ENCODE measurements around the gene EEF2K.

EEF2K gene

DNA sequence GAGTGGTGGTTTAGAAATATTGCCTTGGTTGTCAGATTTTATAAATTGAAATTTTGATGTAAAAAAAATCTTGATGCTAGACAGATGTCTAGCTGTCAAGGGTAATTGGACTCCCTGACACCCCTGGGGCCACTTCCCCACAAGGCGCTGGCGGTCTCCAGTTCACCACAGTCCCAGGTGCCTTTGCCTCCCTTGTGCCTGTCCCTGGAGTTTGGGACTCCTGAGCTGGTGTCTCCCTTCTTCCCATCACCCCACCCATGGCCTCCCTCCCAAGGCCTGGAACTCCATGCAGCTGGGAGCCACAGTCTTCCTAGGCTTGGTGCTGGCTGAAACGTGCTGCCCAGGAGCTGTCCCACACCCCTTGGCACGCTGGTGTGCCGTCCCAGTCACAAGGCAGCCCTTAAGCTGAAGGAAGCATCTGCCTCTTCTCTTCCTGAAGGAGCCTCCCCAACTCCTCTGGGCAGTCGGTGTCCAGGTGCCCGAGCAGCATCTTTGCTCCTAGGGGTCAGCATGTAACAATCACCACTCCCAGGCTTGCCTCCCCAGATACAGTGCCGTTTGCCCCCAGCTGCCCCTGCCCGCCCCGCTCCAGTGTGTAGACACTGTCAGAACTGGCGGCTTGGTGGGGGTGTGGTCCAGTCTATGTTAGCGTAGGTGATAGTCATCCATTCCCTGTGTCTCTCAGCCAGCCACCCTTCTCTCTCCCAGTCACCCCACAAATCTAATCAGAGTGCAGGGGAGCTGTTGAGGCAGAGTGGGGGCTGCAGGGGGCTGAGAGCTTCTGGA lies 117.3 kb downstream of the EEF2K start:
- no peak for DNase-seq
- no peak for TF ChIP-seq POLR2A (IDR thresholded peaks at IDR 0.05; ENCODE audit: low read length)
- TF ChIP-seq GATA1 (IDR thresholded peaks at IDR 0.05; ENCODE audit: low read depth, low read length), result no peak

DNA sequence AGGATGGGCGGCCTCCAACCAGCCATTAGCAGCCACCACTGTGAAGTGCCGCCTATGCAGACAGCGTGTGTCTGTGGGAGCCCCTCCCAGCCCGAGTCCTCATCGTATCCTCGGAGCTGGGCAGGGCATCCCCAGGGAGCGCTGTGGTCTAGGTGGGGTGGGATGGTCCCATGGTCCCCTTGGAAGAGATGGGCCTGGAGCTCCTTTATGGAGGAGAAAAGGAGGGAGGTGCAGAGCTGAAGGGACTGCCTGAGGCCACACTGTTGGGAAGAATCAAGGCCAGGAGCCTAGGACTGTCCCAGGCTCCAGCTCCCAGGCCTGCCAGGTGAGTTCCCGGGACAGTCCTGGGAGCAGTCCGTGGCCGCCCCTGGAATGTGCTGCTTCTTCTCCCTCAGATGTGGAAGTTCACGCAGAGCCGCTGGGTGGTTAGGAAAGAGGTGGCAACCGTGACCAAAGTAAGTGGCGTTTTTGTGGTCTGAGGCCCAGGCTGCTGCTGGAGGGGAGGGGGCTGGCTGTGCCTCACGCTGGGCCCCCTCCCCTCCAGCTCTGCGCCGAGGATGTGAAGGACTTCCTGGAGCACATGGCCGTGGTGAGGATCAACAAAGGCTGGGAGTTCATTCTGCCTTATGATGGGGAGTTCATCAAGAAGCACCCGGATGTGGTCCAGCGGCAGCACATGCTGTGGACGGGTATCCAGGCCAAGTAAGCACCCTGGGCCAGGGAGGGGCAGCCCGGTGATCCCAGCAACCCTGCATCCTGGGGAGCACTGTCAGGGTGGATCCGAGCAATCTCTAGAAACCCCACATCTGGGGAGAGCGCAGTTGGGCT lies 118.1 kb downstream of the EEF2K start:
- TF ChIP-seq GATA1 (IDR thresholded peaks at IDR 0.05; ENCODE audit: low read depth, low read length) (no peak), POLR2A (IDR thresholded peaks at IDR 0.05; ENCODE audit: low read length) (no peak)
- DNase-seq, result no peak

DNA sequence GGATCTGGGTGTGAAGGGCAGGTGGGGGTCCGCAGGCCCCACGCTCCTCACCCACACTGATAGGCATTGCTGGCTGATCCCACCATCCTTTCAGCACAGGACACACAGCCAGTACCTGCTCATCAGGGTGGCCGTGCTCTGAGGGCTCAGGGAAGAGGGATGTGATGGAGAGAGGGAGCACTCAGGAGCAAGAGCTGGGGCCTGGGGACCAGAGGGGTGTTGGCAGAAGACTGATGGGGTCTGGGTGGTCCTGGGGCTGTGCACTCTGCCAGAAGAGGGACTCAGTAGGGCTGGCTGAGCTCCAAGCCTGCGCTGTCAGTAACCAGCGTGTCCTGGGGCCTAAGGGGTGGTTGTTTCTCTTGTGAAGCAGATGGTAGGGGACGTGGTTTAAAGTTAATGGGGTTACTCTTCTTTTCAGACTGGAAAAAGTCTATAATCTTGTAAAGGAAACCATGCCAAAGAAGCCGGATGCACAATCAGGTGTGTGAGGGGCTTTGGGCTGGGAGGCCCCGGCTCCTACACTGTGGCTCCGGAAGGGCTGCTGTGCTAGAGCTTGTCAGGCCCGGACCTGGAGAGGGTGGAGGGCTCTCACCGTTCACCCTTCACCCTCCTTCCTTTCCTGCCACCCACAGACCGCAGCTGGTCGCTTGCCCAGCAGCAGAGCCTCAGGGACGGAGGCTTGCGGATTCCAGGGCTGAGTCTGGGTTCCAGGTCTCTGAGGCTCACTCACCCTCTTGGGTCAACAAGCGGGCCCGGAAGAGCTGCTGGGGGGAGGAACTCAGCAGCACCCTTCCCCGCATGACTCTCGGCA lies 118.9 kb downstream of the EEF2K start:
- no peak for DNase-seq
- no peak for TF ChIP-seq POLR2A (IDR thresholded peaks at IDR 0.05; ENCODE audit: low read length)
- no peak for TF ChIP-seq GATA1 (IDR thresholded peaks at IDR 0.05; ENCODE audit: low read depth, low read length)

DNA sequence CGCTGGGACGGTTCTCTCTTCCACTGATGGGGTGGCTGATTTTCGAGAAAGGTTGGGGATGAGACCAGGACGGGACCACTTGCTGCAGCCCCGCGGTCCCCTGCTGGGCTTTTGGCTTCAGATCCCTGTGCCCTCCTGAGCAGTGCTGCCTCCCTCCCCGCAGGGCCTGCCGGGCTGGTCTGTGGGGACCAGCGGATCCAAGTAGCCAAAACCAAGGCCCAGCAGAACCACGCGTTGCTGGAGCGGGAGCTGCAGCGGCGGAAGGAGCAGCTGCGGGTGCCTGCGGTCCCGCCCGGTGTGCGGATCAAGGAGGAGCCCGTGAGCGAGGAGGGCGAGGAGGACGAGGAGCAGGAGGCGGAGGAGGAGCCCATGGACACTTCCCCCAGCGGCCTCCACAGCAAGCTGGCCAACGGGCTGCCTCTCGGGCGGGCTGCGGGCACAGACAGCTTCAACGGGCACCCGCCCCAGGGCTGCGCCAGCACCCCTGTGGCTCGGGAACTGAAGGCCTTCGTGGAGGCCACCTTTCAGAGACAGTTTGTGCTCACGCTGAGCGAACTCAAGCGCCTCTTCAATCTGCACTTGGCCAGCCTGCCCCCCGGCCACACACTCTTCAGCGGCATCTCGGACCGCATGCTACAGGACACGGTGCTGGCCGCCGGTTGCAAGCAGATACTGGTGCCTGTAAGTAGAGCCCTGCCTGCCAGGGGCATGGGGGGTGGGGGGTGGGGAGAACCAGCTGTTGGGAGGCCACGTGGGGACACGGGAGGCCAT lies 119.7 kb downstream of the EEF2K start:
- no peak for TF ChIP-seq POLR2A (IDR thresholded peaks at IDR 0.05; ENCODE audit: low read length)
- no peak for DNase-seq

DNA sequence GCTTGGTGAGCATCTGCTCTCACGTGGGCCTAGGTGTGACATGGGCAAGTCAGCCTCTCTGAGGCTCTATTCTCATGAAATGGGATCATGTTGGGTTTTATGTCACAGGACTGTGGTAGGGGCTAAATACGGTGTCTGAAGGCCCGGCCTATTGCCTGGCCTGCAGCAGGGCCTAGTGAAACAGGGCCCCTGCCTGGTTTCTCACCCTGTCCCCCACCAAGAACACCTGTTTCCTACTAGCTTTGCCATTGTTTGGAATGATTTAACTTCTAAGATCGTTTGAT lies 120.2 kb downstream of the EEF2K start:
- TF ChIP-seq GATA1 (IDR thresholded peaks at IDR 0.05; ENCODE audit: low read depth, low read length) (no peak), POLR2A (IDR thresholded peaks at IDR 0.05; ENCODE audit: low read length) (no peak)
- no peak for DNase-seq

DNA sequence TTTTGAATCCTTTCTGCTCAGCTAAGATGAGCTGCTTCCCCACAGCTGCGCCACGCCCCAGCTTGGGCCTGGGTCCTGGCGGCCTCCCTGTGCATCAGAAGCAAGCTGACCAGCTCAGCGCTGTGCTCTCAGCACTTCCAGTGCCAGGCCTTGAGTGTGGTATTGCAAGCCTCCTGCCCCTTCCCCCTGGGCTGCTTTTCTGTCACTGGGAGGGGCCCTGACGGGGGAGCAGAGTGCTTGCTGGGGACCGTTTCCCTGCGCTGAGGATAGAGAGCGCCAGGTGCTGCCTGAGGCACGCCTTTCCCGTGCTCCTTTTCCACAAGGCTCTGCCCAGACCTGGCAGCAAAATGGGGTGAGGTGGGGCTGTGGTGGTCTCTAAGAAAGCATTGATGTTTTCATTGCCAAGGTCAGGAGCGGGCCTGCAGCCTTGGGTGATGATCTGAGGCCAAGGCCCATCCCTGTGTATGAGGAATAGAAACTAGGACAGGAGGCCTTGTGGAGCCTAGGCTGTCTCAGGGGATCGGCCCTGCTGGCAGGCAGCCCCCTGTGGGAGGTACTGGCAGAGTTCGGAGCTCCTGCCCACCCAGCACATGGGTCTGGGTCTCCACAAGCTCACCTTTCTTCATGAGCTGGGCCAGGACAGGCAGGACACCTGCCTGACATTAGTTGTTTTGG lies 120.8 kb downstream of the EEF2K start:
- TF ChIP-seq GATA1 (IDR thresholded peaks at IDR 0.05; ENCODE audit: low read depth, low read length), result no peak
- no peak for TF ChIP-seq POLR2A (IDR thresholded peaks at IDR 0.05; ENCODE audit: low read length)
- no peak for DNase-seq

DNA sequence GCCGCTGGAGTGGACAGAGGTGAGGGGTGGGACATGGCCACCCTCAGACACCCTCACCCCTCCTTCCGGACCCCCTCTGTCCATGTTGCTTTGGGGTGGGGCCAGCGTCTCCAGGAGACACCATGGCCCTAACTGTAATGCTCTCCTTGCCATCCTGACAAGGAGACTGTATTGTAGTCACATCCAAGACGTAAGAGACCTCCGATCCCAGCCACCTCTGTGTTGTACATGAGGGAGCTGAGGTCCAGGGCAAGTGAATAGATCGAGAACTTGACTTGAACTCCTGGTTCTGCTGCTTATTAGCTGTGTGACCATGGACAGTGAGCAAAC lies 121.3 kb downstream of the EEF2K start:
- DNase-seq, result no peak
- no peak for TF ChIP-seq GATA1 (IDR thresholded peaks at IDR 0.05; ENCODE audit: low read depth, low read length)

DNA sequence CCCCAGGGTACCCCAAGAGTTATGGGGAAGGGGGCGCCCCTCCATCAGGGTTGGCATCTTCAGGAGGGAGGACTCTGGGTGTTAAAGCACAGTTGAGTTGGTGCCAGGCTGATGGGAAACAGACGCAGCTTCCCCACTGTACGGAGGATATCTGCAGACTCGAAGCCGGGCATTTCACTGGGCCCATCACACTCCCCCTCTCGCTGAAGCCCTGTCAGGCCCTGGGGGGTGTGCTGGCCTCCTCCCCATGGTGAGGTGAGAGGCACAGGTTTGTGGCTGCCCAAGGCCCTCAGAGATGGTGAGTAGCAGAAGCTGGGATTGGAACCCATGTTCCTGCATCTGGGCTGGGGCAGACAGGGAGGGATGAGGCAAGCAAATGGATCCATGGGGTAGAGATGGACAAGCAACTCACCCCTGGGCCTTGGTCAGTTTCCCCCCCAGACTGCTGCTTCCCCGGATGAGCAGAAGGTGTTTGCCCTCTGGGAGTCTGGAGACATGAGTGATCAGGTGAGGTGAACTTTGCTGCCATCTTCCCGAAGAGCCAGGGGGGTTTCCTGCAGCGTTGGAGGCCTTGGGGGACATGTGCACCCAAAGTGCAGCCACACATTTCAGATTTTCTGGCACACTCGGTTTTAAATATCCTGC lies 122.1 kb downstream of the EEF2K start:
- no peak for TF ChIP-seq GATA1 (IDR thresholded peaks at IDR 0.05; ENCODE audit: low read depth, low read length)
- TF ChIP-seq POLR2A (IDR thresholded peaks at IDR 0.05; ENCODE audit: low read length), result no peak
- no peak for DNase-seq

DNA sequence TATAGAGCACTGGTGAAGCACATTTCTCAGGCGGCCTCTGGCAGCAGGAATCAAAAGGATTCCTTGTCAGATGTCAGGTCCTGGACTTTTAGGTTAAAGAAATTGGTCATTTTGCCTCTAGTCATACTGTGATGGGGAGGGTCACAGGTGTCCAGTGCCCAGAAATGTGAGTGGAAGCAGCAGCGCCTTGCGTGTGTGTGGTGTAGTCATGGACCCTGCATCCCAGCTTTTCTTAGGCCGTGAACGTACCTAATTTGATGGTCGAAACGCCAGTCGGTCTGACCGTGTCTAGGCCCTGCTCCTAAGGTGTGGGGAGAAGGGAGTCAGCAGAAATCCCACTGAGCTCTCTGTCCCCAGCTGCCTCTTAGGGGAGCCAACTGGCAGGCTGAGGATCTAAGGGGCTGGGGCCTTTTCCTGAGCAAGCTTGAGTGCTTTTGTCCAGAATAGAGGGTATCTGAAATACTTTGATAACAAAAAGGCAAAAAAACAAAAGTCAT lies 123.2 kb downstream of the EEF2K start:
- no peak for DNase-seq
- TF ChIP-seq GATA1 (IDR thresholded peaks at IDR 0.05; ENCODE audit: low read depth, low read length) (no peak), POLR2A (IDR thresholded peaks at IDR 0.05; ENCODE audit: low read length) (no peak)

DNA sequence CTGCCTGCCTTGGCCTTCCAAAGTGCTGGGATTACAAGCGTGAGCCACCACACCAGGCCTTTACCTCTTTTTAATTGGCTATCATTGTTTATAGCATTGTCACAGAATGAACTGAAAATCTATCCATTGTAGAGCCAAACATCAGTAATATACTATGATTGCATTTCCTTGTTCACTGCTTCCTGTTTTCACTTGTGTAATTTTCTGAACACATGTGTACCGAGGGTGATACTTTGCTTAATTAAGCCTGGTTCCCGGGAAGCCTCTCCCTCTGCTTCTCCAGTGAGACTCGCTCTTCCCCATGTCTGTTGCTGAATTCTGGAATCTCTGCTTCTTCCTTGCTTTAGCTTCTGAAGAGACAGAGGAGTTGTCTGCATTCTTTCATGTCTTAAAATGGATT lies 124.2 kb downstream of the EEF2K start:
- DNase-seq, result no peak

DNA sequence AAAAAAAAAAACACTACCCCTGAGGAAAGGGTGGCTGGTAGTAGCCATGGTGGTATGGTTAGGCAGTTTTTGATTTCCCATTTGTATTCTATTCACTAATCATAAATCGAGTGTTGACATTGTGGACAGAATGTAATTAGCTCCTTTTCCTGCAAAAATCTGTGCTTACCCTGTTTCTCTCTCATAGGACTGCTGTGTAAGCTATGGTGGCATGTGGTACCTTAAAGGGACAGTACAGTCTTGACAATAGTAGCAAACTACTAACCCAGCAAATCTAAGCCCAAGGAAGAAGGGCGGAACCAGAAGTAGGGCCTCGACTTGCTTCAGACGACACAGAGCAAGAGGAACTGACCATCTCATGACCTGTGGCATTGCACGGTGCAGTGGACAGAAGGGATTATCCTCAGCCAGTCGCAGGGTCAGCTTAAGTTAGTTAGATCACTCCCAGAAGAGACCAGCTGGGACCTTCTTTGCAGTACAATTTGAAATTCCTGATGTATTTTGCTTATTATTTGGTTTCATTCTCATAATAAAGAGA lies 127.4 kb downstream of the EEF2K start:
- no peak for DNase-seq
- TF ChIP-seq POLR2A (IDR thresholded peaks at IDR 0.05; ENCODE audit: low read length) (no peak), GATA1 (IDR thresholded peaks at IDR 0.05; ENCODE audit: low read depth, low read length) (no peak)

More for the DNA sequence above, 124.2 kb downstream of the EEF2K start:
- TF ChIP-seq GATA1 (IDR thresholded peaks at IDR 0.05; ENCODE audit: low read depth, low read length) (no peak), POLR2A (IDR thresholded peaks at IDR 0.05; ENCODE audit: low read length) (no peak)

DNA sequence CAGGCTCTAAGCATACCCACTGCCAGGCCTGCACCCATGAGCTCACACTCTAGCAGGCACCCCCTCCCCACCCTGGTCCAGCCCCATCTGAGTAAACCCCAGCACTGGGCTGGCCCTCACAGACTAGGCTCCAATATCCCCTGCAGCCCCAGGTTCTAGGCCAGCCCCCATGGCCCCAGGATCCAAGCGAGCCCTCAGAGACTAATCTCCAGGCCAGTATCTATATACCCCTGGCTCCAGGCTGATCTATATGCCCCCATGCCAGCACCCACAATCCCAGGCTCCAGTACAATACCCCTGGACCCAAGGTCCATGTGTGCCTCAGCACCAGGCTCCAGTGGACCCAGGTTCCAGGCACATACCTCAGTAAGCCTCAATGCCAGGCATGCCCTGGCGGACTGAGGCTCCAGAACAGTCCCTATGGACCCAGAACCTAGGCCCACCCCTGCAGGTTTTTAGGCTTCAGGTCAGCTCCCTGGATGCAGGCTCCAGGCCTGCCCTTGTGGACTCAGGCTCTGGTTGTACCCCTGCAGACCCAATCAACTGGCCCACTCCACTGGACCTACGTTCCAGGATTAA lies 129.7 kb downstream of the EEF2K start:
- no peak for DNase-seq
- TF ChIP-seq GATA1 (IDR thresholded peaks at IDR 0.05; ENCODE audit: low read depth, low read length), result no peak
- no peak for TF ChIP-seq POLR2A (IDR thresholded peaks at IDR 0.05; ENCODE audit: low read length)
